Endothelial cell (in vitro differentiated cells): ENCODE results near the gene TNRC6A. TPM values are rescaled to one million over a fixed set of nuclear protein-coding genes. Genes with fewer than 3 reads are reported as not detected.

Experiments used
- DNase-seq: peaks from one replicate; pipeline ENCODE4 v3.0.0; 2021; ENCODE audit warnings: low spot score
- H3K27ac Mint-ChIP-seq: one replicate; pipeline ENCODE4 v1.8.0; 2021; ENCODE audit warnings: mixed read lengths, inconsistent platforms; ENCODE audit not compliant: unreplicated experiment
- H3K27me3 Mint-ChIP-seq: one replicate; pipeline ENCODE4 v1.8.0; 2021; ENCODE audit warnings: mild to moderate bottlenecking, moderate library complexity, mixed read lengths, inconsistent platforms; ENCODE audit not compliant: unreplicated experiment
- H3K36me3 Mint-ChIP-seq: one replicate; pipeline ENCODE4 v1.8.0; 2021; ENCODE audit warnings: mild to moderate bottlenecking, low read depth, mixed read lengths, inconsistent platforms; ENCODE audit not compliant: unreplicated experiment
- H3K4me1 Mint-ChIP-seq: one replicate; pipeline ENCODE4 v1.8.0; 2021; ENCODE audit warnings: mild to moderate bottlenecking, mixed read lengths, inconsistent platforms; ENCODE audit not compliant: unreplicated experiment
- H3K4me3 Mint-ChIP-seq: one replicate; pipeline ENCODE4 v1.8.0; 2021; ENCODE audit warnings: mild to moderate bottlenecking, mixed read lengths, inconsistent platforms; ENCODE audit not compliant: unreplicated experiment
- H3K9me3 Mint-ChIP-seq: one replicate; pipeline ENCODE4 v1.8.0; 2021; ENCODE audit warnings: mixed read lengths, inconsistent platforms; ENCODE audit not compliant: unreplicated experiment
- total RNA-seq: library from RNA; stranded (reverse); fragmentation: NEBNext Ultra II Directional; extraction: Animal tissue kit (Norgen Biotek cat#: 25700); gene quantifications from one replicate; pipeline ENCODE4 v1.2.1, GENCODE V29; 2021; ENCODE audit not compliant: unreplicated experiment
- TF ChIP-seq, protein P1 (sequence below): fragments of 200-600 bp; sonication (generic); IDR thresholded peaks from one replicate; pipeline ENCODE4 v1.5.0; 2021; ENCODE audit warnings: antibody characterized with exemption; ENCODE audit not compliant: unreplicated experiment

Gene TNRC6A
- total RNA-seq, 1 donor from 2014 or later = 60.5 TPM

DNA sequence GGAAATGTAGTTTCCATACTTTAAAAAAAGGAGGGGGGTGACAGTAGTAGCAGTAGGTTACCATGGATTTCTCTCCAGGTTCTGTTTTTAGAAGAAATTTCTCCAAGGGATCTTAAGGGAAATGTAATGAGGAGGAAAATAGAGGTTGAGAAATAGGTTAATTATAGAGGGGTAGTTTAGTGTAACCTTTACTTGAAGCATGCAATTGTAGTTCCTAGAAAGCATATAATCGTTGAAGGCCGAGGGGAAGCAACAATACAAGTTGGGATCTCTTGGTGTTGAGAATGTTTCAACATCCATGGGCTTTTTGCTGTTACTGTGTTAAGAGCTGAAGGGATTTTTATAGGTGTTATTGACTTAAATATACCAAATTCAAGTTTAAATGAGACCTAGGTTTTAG, 25.1 kb downstream of the TNRC6A start:
- Mint-ChIP-seq H3K9me3 (no peaks in the 10 kb centered on the region), H3K27me3 (peaks cover 2% of the 10 kb centered on the region), H3K4me1 (no peaks in the 10 kb centered on the region), H3K4me3 (no peak overlapping the region), H3K27ac (no peak overlapping the region), H3K36me3 (no peaks in the 10 kb centered on the region)
- no peak for DNase-seq
- TF ChIP-seq, protein P1, sequence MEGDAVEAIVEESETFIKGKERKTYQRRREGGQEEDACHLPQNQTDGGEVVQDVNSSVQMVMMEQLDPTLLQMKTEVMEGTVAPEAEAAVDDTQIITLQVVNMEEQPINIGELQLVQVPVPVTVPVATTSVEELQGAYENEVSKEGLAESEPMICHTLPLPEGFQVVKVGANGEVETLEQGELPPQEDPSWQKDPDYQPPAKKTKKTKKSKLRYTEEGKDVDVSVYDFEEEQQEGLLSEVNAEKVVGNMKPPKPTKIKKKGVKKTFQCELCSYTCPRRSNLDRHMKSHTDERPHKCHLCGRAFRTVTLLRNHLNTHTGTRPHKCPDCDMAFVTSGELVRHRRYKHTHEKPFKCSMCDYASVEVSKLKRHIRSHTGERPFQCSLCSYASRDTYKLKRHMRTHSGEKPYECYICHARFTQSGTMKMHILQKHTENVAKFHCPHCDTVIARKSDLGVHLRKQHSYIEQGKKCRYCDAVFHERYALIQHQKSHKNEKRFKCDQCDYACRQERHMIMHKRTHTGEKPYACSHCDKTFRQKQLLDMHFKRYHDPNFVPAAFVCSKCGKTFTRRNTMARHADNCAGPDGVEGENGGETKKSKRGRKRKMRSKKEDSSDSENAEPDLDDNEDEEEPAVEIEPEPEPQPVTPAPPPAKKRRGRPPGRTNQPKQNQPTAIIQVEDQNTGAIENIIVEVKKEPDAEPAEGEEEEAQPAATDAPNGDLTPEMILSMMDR = no peak

DNA sequence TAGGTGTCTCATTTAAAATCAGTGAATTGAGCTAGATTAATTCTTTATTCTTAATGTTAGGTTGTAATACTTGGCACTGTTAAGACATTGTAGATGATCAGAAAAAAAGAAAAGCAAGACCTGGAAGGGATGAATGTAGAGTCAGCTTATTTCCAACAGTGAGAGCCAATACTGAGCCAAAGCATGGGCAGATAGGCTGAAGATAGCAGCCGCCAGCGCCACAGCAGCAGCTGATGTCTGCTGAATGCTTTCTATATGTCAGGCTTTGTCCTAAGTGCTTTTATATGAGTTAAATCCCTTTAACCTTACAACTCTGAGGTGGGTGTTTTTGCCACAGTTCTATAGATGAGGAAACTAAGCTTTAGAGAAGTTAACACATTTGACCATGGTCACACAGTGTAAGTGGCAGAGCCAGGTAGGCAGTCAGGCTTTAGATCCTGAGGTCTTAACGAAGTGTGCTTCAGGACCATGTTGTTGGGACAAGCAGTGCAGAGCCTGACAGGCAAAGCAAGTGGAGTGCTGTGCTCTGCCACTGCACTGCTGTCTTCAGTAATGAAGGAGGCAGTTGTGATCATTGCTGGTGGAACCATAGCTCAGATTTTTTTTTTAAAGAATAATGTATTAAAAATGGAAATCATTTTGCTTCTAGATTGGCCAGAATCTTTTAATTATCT, 25.9 kb downstream of the TNRC6A start:
- TF ChIP-seq, protein P1 = no peak
- Mint-ChIP-seq H3K36me3 (no peaks in the 10 kb centered on the region), H3K9me3 (no peaks in the 10 kb centered on the region), H3K4me3 (no peak overlapping the region), H3K4me1 (no peaks in the 10 kb centered on the region), H3K27ac (no peak overlapping the region), H3K27me3 (peaks cover 2% of the 10 kb centered on the region)
- DNase-seq = no peak

DNA sequence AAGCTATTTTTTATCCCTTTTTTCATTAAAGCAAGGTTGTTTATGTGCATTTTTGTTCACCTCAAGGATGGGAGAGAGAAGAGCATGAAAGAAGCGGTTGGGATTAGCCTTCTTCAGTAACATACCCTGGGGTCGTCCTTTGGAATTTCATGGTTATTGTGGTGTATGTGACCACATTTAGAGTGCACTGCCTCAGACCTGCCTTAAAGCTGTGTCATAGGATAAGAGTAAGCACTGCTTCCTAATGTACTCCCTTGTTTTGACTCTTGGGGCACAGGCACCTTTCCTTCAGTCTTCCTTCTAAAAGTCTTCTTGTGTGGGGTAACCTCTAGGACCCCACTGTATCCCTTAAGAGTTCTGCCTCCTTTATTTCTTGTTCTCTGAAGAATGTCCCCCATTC, 28.9 kb downstream of the TNRC6A start:
- Mint-ChIP-seq H3K9me3 (no peaks in the 10 kb centered on the region), H3K4me1 (no peaks in the 10 kb centered on the region), H3K27ac (no peak overlapping the region), H3K27me3 (no peaks in the 10 kb centered on the region), H3K4me3 (no peak overlapping the region), H3K36me3 (no peaks in the 10 kb centered on the region)
- TF ChIP-seq, protein P1 = no peak
- DNase-seq = no peak

DNA sequence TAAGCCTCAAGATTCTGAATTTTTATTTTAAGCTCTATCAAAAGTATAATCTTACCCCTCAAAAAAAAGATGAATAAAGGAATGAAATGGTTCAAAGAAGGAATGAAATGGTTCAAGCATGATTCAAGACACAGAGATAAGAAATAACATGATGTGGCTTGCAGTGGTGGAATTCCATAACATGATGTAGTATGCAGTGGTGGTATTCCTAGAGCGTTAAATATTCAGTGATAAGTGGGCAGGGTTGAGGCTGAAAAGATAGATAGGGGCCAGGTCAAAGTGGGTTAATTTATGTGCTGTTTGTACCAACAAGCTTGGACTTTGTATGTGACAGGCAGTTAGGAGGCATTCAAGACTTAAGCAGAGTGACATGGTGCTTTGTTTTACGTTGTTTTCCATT, 29.6 kb downstream of the TNRC6A start:
- no peak overlapping the region for H3K27ac Mint-ChIP-seq

DNA sequence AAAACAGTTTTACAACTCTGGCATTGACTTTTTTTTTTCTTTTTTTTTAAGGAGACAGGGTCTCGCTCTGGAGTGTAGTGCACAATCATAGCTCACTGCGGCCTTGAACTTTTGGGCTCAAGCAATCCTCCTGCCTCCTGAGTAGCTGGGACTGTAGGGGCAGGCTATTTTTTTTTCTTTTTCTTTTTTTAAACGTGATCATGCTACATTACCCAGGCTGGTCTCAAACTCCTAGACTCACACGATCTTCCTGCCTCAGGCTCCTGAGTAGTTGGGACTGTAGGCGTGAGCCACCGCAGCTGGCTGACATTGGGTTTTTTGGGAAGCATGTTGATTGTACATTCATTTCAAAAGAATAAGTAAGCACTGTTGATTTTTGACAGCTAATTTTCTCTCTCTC, 32.1 kb downstream of the TNRC6A start:
- DNase-seq = no peak
- no peak overlapping the region for H3K4me3 Mint-ChIP-seq
- H3K4me1 Mint-ChIP-seq = no peaks in the 10 kb centered on the region
- peaks cover 3% of the 10 kb centered on the region for H3K36me3 Mint-ChIP-seq
- TF ChIP-seq, protein P1 = no peak
- H3K9me3 Mint-ChIP-seq = no peaks in the 10 kb centered on the region
- no peaks in the 10 kb centered on the region for H3K27me3 Mint-ChIP-seq
- H3K27ac Mint-ChIP-seq = no peak overlapping the region

More for the DNA sequence above, 29.6 kb downstream of the TNRC6A start:
- no peak for DNase-seq
- H3K4me3 Mint-ChIP-seq = no peak overlapping the region
- TF ChIP-seq, protein P1 = no peak
- H3K36me3 Mint-ChIP-seq = peaks cover 3% of the 10 kb centered on the region
- H3K9me3 Mint-ChIP-seq = no peaks in the 10 kb centered on the region
- H3K4me1 Mint-ChIP-seq = no peaks in the 10 kb centered on the region
- H3K27me3 Mint-ChIP-seq = no peaks in the 10 kb centered on the region
